ENCODE results near the gene PRKCE.
A peak's percentile ranks its signal among the peaks of the same experiment; 100 is the strongest.

Gene PRKCE

GRCh38 chr2:45981384-45981930 lies 330.0 kb downstream of the PRKCE start:
- no peak for DNase-seq (ENCODE audit: low read depth in 2 of 3, low spot score in 1 of 3)

DNA sequence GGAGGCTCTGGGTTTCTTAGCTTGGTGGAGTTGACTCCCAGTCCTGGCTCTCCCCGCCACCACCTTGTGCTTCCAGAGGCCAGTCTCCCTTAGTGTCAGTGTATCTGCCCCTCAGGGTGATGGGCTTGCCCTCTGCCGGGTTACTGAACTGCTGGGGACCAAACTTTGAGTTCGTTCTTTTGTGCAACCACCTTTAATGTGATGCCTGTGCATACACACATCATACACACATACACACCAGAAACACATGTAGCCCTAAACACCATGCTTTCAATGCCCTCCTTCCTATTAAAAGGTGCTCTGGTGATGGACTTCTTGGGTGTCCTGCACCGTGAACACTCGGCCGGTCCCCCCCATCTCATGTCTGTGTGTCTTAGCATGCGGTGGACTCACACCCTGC lies 330.6 kb downstream of the PRKCE start:
- no peak for DNase-seq (ENCODE audit: low read depth in 2 of 3, low spot score in 1 of 3)

GRCh38 chr2:45983213-45983612 lies 331.7 kb downstream of the PRKCE start:
- DNase-seq (ENCODE audit: low read depth in 2 of 3, low spot score in 1 of 3): no peak

DNA sequence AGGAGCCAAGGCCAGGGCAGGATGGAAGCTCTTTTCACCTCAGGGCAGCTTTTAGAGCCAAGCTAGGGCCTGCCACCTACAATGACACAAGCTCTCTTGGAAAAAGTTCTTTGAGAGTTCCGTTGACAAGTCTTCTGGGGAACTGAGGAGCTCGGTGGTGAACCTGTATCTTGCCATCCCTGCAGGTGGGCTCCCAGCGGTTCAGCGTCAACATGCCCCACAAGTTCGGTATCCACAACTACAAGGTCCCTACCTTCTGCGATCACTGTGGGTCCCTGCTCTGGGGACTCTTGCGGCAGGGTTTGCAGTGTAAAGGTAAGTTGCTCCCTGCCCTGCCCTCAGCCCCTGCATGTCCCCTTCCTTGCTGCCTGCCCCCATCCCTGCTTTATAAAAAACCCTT lies 332.9 kb downstream of the PRKCE start:
- no peak for DNase-seq (ENCODE audit: low read depth in 2 of 3, low spot score in 1 of 3)

- no peak for DNase-seq (ENCODE audit: low read depth in 2 of 3, low spot score in 1 of 3)
Measured at GRCh38 chr2:45984896-45985473, 333.5 kb downstream of the PRKCE start.

GRCh38 chr2:45986509-45986908 lies 335.0 kb downstream of the PRKCE start:
- no peak for DNase-seq (ENCODE audit: low read depth in 2 of 3, low spot score in 1 of 3)

DNA sequence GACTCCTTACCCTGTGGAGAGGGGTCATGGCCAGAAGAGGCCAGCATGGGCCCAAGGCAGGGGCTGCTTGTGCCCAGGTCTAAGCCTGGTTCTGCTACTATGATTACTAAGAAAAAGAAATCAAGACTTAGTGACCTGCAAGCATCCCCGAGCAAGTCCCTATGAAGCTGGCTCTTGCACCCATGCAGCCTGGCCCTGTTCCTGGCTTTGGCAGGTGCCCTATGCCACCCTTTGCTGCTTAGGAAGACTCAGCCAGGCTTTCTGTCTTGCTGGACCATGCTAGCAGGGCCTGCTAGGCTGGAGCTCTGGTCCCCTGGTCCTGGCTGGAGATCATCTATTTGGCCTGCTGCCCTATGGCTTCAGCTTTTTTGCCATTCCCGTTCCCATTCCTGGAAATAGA lies 336.4 kb downstream of the PRKCE start:
- DNase-seq (ENCODE audit: low read depth in 2 of 3, low spot score in 1 of 3): no peak

- DNase-seq (ENCODE audit: low read depth in 2 of 3, low spot score in 1 of 3): no peak
Measured at GRCh38 chr2:45988879-45989278, 337.4 kb downstream of the PRKCE start.

DNA sequence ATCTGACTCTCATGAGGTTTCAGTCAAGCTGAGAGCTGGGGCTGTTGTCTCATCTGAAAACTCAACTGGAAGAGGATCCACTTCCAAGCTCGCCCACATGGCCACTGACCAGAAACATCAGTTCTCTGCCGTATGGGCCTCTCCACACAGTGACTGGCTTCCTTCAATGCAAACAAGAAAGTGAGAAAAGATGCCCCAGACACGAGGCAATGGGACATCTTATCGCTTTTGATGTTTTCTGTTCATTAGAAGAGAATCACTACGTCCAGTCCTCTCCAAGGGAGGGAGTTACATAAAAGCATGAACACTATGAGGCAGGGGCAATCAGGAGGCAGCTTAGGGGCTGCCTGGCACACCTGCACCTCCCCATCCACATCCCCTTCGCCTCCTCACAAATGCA lies 338.7 kb downstream of the PRKCE start:
- no peak for DNase-seq (ENCODE audit: low read depth in 2 of 3, low spot score in 1 of 3)

GRCh38 chr2:45992021-45992740 lies 340.7 kb downstream of the PRKCE start:
- DNase-seq (ENCODE audit: low read depth in 2 of 3, low spot score in 1 of 3): no peak

DNA sequence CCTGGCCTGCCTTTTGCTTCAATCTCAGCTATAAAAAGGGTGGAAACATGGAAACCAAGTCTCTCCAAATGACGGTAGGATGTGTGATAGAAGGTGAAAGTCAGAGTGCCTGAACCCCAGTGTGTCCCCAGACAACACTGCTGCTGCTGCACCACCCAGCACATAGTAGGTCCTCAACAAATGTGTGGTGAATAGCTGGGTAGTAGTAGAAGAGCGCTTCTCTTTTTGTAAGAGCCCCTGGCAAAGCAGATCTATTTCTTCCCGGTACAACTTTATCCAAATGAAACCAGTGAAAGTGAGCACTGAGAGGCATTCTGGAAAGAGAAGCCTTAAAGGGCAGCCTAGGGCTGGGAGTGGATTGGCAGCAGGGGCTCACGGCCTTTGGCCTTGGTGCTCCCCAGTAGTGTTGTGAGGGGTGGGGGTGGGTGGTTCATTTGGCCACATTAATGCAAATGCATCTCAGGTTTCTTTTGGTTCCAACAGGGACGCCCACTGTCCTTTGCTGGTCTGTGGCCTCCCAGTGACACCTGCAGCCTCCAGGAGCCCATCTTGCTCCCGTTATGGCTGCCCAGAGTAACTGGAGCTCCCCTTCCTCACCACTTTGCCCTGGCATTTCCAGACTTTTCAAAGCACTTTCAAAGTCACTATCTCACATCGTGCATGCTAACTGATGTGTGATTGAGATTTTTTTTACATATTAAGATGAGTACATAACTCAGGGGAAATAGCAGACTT lies 341.4 kb downstream of the PRKCE start:
- no peak for DNase-seq (ENCODE audit: low read depth in 2 of 3, low spot score in 1 of 3)

- DNase-seq (ENCODE audit: low read depth in 2 of 3, low spot score in 1 of 3): peak; percentile 22 to 70 (median 49)
Measured at GRCh38 chr2:45993476-45993991, 342.1 kb downstream of the PRKCE start.

DNA sequence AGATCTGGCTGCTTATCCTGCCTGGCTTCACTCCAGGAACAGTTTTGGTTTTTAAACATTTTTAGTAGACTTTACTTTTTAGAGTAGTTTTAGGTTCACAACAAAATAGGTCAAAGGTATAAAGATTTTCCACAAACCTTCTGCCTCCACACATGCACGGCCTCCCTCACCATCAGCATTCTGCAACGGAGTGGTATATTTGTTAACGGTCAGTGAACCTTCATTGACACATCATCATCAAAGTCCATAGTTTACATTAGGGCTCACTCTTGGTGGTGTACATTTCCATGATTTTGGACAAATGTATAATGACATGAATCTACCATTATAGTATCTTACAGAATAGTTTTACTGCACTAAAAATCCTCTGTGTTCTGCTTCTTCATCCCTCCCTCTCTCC lies 342.6 kb downstream of the PRKCE start:
- no peak for DNase-seq (ENCODE audit: low read depth in 2 of 3, low spot score in 1 of 3)

- no peak for DNase-seq (ENCODE audit: low read depth in 2 of 3, low spot score in 1 of 3)
Measured at GRCh38 chr2:46000660-46001059, 349.2 kb downstream of the PRKCE start.

- DNase-seq (ENCODE audit: low read depth in 2 of 3, low spot score in 1 of 3): no peak
Measured at GRCh38 chr2:46001290-46001689, 349.8 kb downstream of the PRKCE start.

GRCh38 chr2:46001741-46002506 lies 350.4 kb downstream of the PRKCE start:
- DNase-seq (ENCODE audit: low read depth in 2 of 3, low spot score in 1 of 3): no peak

DNA sequence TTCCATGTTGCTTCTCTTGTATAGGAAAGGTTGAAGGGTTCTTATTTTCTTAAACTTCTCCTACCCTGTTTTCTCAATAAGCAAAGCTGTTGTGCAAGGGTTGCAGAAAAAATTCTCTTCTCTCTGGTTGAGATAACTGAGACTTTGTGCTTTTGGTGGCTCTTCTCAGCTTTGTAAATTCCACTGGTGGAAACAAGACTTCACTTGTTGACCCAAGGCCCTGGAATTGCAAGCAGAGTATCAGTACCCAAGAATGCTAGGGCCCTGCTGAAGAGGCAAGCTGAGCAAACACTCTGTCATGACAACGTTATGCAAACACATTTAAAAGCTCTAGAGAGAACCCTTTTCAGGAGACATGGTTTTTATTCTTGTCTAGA lies 351.0 kb downstream of the PRKCE start:
- DNase-seq (ENCODE audit: low read depth in 2 of 3, low spot score in 1 of 3): no peak

DNA sequence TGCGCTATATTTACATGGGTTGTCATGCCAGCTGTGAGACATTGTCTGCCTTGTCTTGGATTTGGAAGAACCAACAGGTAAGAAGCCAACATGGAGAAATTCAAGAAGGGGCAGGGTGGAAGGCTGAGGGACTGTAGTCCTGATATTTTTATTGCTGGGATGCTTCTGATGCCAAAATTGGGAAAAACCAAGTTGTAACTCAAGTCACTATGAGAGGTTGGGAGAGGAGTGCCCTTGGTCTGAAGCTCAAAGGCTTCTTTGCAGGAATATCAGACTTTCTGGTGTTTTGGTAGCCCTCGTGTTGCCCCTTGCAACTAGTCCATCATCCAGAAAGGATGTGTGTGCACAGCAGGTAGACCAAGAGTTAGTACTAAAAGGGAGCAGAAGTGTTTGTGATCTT lies 351.5 kb downstream of the PRKCE start:
- DNase-seq (ENCODE audit: low read depth in 2 of 3, low spot score in 1 of 3): no peak

- no peak for DNase-seq (ENCODE audit: low read depth in 2 of 3, low spot score in 1 of 3)
Measured at GRCh38 chr2:46003903-46004473, 352.5 kb downstream of the PRKCE start.

DNA sequence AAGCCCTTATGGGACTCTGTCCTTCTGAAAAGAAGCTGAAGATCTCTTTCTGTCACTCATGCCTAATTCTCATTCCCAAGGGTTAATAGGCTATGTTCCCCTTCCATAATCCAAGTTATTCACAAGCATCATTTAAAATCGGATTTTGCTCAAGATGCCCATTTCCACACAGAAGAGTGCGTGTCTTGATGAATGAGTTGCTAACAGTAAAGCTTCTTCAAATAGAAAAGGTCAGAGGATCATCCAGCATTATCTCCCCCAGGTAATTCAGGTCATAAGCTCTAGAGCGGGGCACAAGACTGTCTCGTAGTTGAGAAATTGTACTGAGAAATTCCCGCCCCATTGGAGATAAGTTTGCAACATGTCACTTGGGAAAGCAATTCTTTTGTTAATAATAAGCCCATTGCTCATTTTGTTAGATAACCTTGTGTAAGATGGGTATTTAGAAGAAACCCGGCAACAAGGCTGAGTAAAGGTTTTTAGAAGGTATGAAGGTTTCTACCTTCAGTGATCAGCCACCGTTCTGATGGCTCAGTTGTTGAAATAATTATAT lies 355.1 kb downstream of the PRKCE start:
- DNase-seq (ENCODE audit: low read depth in 2 of 3, low spot score in 1 of 3): no peak

GRCh38 chr2:46007412-46007811 lies 355.9 kb downstream of the PRKCE start:
- no peak for DNase-seq (ENCODE audit: low read depth in 2 of 3, low spot score in 1 of 3)

Data from stimulated activated CD4-positive, alpha-beta T cell treated with anti-CD3 and anti-CD28 coated beads, Interleukin-12 subunit alpha, Interleukin-12 subunit beta, amount 100 ng/mL, for 48 hours (primary cell).